Cardiac muscle cell (in vitro differentiated cells and primary cell): Measurements from ENCODE around the gene HJURP. TPM values are rescaled to one million over a fixed set of nuclear protein-coding genes. Genes with fewer than 3 reads are reported as not detected.

Source experiments
- DNase-seq, 2 donors: peaks; one replicate each; pipeline versions ENCODE4 v3.0.0 to v3.0.0-alpha.2; 2010 to 2017; ENCODE audit warnings: low read depth in 1 of 2, low spot score in 1 of 2
- H3K27ac ChIP-seq: fragments of 200-600 bp; sonication (generic); 2 replicates; pipeline ENCODE4 v1.5.1; 2016
- H3K27me3 ChIP-seq: fragments of 200-600 bp; sonication (generic); 2 replicates; pipeline ENCODE4 v1.6.0; 2016; ENCODE audit warnings: control low read depth
- H3K36me3 ChIP-seq: fragments of 200-600 bp; sonication (generic); 2 replicates; pipeline ENCODE4 v1.5.1; 2016; ENCODE audit warnings: control low read depth
- H3K4me1 ChIP-seq: fragments of 200-600 bp; sonication (generic); 2 replicates; pipeline ENCODE4 v1.8.1; 2017; ENCODE audit warnings: low read depth, mild to moderate bottlenecking, mixed run types
- H3K4me3 ChIP-seq: fragments of 200-600 bp; sonication (generic); 2 replicates; pipeline ENCODE4 v1.5.1; 2016; ENCODE audit warnings: mild to moderate bottlenecking
- H3K9me3 ChIP-seq: fragments of 200-600 bp; sonication (generic); 2 replicates; pipeline ENCODE4 v1.5.1; 2017; ENCODE audit warnings: low read depth, mild to moderate bottlenecking, control low read depth
- polyA plus RNA-seq: library from polyadenylated mRNA; unstranded; fragments of >200 nt; fragmentation: Nextera tagmentation; extraction: Ambion mirVana; gene quantifications from 2 replicates; pipeline ENCODE4 v1.2.1, GENCODE V29; 2016
- total RNA-seq: library from RNA; depleted of rRNA; stranded (reverse); fragments of >200 nt; gene quantifications from 2 replicates; pipeline ENCODE4 v1.2.3, GENCODE V29; 2016
- TF ChIP-seq, protein P1 (sequence below): IDR thresholded peaks from 2 replicates; pipeline ENCODE4 v1.5.1; 2012; ENCODE audit warnings: low read depth, mild to moderate bottlenecking, low read length

The HJURP gene
- total and polyA plus RNA-seq, 2 experiments from 2014 or later = 8.0 to 53.3 TPM

DNA sequence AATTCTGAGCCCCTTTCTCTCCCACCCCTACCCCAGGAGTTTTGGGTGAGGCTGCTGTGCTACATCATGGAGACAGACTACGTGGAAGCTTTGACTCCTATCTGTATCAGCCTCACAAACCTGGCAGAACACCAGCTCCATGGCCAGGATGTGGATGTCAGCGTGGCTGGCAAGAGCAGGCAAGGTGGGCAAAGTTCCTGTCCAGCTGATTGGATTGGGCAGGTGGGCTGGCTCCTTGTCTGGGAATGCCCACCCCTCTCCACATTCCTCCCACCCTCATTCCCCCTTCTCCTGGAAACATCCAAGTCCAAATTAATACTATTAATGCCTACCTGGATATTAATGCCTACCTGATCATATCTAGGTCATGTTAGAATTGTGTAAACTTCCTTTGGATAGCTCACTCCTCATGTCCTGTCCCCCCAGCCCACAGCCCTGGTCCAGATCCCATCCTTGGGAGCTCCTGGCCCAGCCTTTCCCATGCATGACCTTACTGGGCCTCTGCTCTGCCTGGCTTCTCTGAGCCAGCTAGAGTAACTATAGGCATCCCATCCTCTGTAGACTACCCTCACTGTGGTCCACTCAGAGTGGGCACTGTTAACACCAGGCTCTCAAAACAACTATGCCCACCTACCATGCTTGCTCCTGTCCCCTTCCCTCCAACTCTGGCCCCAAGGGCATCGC lies 52.1 kb downstream of the HJURP start:
- no peaks in the 10 kb centered on the region for H3K4me1 ChIP-seq
- H3K27ac ChIP-seq = no peak overlapping the region
- H3K4me3 ChIP-seq = no peak overlapping the region
- no peaks in the 10 kb centered on the region for H3K36me3 ChIP-seq
- TF ChIP-seq, protein P1, sequence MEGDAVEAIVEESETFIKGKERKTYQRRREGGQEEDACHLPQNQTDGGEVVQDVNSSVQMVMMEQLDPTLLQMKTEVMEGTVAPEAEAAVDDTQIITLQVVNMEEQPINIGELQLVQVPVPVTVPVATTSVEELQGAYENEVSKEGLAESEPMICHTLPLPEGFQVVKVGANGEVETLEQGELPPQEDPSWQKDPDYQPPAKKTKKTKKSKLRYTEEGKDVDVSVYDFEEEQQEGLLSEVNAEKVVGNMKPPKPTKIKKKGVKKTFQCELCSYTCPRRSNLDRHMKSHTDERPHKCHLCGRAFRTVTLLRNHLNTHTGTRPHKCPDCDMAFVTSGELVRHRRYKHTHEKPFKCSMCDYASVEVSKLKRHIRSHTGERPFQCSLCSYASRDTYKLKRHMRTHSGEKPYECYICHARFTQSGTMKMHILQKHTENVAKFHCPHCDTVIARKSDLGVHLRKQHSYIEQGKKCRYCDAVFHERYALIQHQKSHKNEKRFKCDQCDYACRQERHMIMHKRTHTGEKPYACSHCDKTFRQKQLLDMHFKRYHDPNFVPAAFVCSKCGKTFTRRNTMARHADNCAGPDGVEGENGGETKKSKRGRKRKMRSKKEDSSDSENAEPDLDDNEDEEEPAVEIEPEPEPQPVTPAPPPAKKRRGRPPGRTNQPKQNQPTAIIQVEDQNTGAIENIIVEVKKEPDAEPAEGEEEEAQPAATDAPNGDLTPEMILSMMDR = no peak
- no peaks in the 10 kb centered on the region for H3K9me3 ChIP-seq
- H3K27me3 ChIP-seq = no peaks in the 10 kb centered on the region
- no peak for DNase-seq

DNA sequence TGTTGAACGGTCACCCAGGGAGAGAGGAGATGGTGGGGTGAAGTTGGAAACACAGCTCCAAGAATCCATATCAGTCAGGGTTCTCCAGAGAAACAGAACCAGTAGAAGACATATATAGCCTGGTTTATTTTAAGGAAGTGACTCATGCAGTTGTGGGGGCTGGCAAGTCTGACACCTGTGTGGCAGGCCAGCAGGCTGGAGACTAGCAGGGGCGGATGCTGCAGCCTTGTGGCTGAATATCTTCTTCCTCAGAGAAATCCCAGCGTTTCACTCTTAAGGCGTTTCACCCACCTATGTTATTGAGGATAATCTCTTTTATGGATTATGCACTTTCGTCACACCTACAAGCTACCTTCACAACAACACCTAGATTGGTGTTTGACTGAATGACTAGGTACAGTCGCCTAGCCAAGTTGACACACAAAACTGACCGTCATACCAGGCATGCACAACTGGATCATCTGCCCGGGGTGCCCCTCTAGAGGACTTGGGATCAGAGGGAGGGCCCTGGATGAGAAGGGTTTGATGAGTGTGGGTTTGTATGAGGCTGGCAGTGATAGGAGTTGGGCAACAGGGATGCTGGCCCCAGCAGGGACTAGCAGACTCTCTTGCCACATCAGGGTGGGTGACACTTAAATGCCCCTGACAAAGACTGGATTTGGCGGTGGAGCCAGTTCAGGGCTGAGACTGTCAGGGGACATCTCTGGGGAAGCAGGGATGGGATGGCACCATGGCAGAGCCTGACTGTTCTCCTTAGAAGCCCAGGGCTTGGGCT lies 52.8 kb downstream of the HJURP start:
- Histone ChIP-seq H3K4me3 (no peak overlapping the region), H3K9me3 (no peaks in the 10 kb centered on the region), H3K27ac (no peak overlapping the region), H3K27me3 (no peaks in the 10 kb centered on the region), H3K4me1 (no peaks in the 10 kb centered on the region), H3K36me3 (no peaks in the 10 kb centered on the region)
- TF ChIP-seq, protein P1 = no peak
- peak in 1 of 2 donors; percentile 32 for DNase-seq

DNA sequence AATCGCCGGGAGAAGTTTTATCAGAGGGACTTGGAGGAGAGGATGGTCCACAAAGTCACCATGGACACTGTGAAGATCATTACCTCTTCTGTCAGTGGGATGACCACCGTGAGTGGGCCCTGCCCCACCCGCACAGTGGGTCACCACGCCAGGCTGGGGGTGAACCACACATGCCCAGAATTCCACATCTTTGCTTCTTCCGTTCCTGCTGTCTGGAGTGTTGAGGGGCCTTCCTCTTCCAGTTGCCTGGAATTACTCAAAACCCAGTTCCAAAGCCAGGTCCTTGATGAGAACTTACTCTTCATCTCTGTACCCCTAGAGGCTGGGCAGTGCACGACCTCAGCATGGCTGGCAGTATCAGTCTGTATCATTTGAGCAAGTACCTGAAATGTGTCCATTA lies 54.1 kb downstream of the HJURP start:
- Histone ChIP-seq H3K9me3 (no peaks in the 10 kb centered on the region), H3K27ac (no peak overlapping the region), H3K4me1 (no peaks in the 10 kb centered on the region), H3K4me3 (no peak overlapping the region), H3K36me3 (no peaks in the 10 kb centered on the region), H3K27me3 (no peaks in the 10 kb centered on the region)
- TF ChIP-seq, protein P1 = no peak
- no peak for DNase-seq

DNA sequence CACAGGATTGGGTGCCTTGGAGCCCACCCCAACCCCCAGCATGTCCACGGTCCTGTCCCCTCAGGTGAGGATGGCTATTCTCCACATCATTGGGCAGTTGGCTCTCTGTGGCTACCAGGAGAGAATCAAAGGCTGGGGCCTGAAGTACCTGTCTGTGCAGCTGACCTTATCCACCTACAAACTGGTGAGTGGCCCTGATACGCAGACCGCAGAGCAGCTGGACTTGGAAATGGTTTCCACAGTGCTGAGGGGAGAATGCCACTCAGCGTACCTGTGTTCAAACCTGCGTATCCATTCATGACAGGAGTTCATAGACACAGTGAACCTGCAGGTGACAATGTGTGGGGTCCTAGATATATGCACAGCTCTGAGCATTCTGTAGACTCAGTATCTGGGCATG lies 54.6 kb downstream of the HJURP start:
- TF ChIP-seq, protein P1 = no peak
- H3K4me3 ChIP-seq = no peak overlapping the region
- H3K9me3 ChIP-seq = no peaks in the 10 kb centered on the region
- no peak overlapping the region for H3K27ac ChIP-seq
- H3K4me1 ChIP-seq = no peaks in the 10 kb centered on the region
- DNase-seq = no peak
- no peaks in the 10 kb centered on the region for H3K27me3 ChIP-seq
- H3K36me3 ChIP-seq = no peaks in the 10 kb centered on the region

GRCh38 chr2:233799087-233799665 lies 55.2 kb downstream of the HJURP start:
- no peaks in the 10 kb centered on the region for H3K36me3 ChIP-seq
- no peaks in the 10 kb centered on the region for H3K27me3 ChIP-seq
- no peaks in the 10 kb centered on the region for H3K9me3 ChIP-seq
- no peak for DNase-seq
- no peak overlapping the region for H3K27ac ChIP-seq
- no peak overlapping the region for H3K4me3 ChIP-seq
- H3K4me1 ChIP-seq = no peaks in the 10 kb centered on the region
- TF ChIP-seq, protein P1 = no peak
